Sigmoid colon (tissue), 7 donors: ENCODE measurements around the gene TRPM2. TPM values are rescaled to one million over a fixed set of nuclear protein-coding genes. Genes with fewer than 3 reads are reported as not detected.

Source experiments
- DNase-seq: peaks from one replicate; pipeline ENCODE4 v3.0.0-alpha.2; 2019
- H3K27ac ChIP-seq, 4 donors: fragments of 200-600 bp; sonication (generic); one replicate each; pipeline ENCODE4 v1.5.1; 2016 to 2019; ENCODE audit warnings: mild to moderate bottlenecking in 1 of 4
- H3K27me3 ChIP-seq, 3 donors: fragments of 200-600 bp; sonication (generic); one replicate each; pipeline ENCODE4 v1.5.1; 2019; ENCODE audit warnings: mild to moderate bottlenecking in 1 of 3
- H3K36me3 ChIP-seq, 4 donors: fragments of 200-600 bp; sonication (generic); one replicate each; pipeline ENCODE4 v1.5.1; 2016 to 2019
- H3K4me1 ChIP-seq, 4 donors: fragments of 200-600 bp; sonication (generic); one replicate each; pipeline ENCODE4 v1.5.1; 2017 to 2019
- H3K4me3 ChIP-seq, 4 donors: fragments of 200-600 bp; sonication (generic); one replicate each; pipeline ENCODE4 v1.5.1; 2017 to 2019; ENCODE audit warnings: mild to moderate bottlenecking in 2 of 4, moderate library complexity in 1 of 4
- H3K9me3 ChIP-seq, 4 donors: fragments of 200-600 bp in 3 of 4; sonication (generic) in 3 of 4; one replicate each; pipeline versions ENCODE4 v1.5.1 to v1.6.1; 2013 to 2019
- EP300 ChIP-seq, 4 donors: sonication (generic); formaldehyde crosslinking; IDR thresholded peaks; one replicate each; pipeline ENCODE4 v1.6.1; 2017; ENCODE audit warnings: antibody characterized with exemption in 4 of 4
- POLR2A ChIP-seq, 2 donors: fragments of 450-650 bp; IDR thresholded peaks; one replicate each; pipeline ENCODE4 v1.6.1; 2016; ENCODE audit warnings: antibody characterized with exemption in 2 of 2, mild to moderate bottlenecking in 2 of 2, moderate library complexity in 2 of 2
- POLR2AphosphoS5 ChIP-seq, 4 donors: sonication (generic); formaldehyde crosslinking; IDR thresholded peaks; one replicate each; pipeline ENCODE4 v1.6.1; 2017; ENCODE audit warnings: antibody characterized with exemption in 4 of 4
- WGBS, 2 donors: extraction: QIAGEN DNeasy Blood & Tissue Kit; methylation state at CpG; one replicate each; pipeline ENCODE4 v1.1.7; 2013; 5-methylcytosine and 5-hydroxymethylcytosine counted together
- intact Hi-C: fragments of 100-400 bp; cut with DNase I; formaldehyde crosslinking; loops from one replicate; pipeline ENCODE4 v1.15.1; 2023
- polyA plus RNA-seq, 3 donors: library from polyadenylated mRNA; stranded (reverse); fragments of 200-250 nt; gene quantifications; one replicate each; pipeline ENCODE4 v1.2.3, GENCODE V29; 2013
- total RNA-seq, 4 donors: library from RNA; depleted of rRNA; stranded (reverse); fragments of >200 nt; gene quantifications; one replicate each; pipeline ENCODE4 v1.1.0, GENCODE V29; 2016
- TF ChIP-seq, protein P1 (sequence below), 4 experiments: fragments of 450-650 bp in 3 of 4; fragments of 200-600 bp in 1 of 4; IDR thresholded peaks; one replicate each; pipeline ENCODE4 v1.5.1; 2016 to 2019; ENCODE audit warnings: antibody characterized with exemption in 4 of 4, mild to moderate bottlenecking in 3 of 4, moderate library complexity in 2 of 4
- donor health status: healthy with polysubstance abuse.
- donor health status: Bipolar disorder and iron deficiency.
- donor health status: healthy.

Gene TRPM2
- total and polyA plus RNA-seq, 7 donors, result 1.6 to 4.9 (median 3.4) TPM

DNA sequence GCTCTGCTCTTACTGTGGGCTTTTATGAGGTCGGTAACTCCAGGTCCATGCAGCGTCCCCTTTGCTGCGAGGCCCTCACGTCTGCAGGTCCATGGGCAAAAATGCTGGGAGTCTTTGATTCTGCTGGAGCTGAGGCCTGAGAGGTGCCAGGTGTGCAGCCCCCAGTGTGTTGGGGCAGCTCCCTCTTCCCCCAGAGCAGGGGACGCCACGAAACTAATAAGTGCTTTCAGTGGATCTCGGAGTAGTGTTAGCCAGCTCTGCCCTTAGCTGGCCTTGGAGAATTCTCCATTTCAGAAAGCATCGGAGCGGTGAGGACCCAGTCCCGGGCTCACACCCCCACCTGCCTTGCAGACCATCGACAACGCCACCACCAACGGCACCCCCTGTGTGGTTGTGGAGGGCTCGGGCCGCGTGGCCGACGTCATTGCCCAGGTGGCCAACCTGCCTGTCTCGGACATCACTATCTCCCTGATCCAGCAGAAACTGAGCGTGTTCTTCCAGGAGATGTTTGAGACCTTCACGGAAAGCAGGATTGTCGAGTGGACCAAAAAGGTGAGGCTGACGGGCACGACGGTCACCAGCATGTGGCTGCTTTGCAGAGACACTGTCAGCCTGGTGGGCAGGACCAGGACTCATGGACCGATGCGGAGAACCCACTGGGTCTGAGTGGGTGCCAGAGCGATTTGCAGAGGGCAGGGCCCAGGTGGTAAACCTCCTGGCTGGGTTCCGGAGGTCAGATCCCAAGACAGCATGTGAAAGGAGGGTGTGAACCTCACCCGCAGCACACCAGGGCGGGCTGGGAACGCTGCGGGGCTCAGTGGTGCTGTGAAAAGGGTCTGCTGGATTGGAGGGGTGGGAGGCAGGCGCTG is 25.5 kb downstream of the TRPM2 start:
- H3K36me3 ChIP-seq, result no peaks in the 10 kb centered on the region
- intact Hi-C loops, result no loop called here
- H3K4me1 ChIP-seq, result no peaks in the 10 kb centered on the region
- no peaks in the 10 kb centered on the region for H3K9me3 ChIP-seq
- no peak for DNase-seq
- TF ChIP-seq POLR2A (IDR thresholded peaks at IDR 0.05), result no peak
- no peak for TF ChIP-seq POLR2AphosphoS5 (IDR thresholded peaks at IDR 0.05)
- TF ChIP-seq EP300 (IDR thresholded peaks at IDR 0.05), result no peak
- TF ChIP-seq, protein P1, sequence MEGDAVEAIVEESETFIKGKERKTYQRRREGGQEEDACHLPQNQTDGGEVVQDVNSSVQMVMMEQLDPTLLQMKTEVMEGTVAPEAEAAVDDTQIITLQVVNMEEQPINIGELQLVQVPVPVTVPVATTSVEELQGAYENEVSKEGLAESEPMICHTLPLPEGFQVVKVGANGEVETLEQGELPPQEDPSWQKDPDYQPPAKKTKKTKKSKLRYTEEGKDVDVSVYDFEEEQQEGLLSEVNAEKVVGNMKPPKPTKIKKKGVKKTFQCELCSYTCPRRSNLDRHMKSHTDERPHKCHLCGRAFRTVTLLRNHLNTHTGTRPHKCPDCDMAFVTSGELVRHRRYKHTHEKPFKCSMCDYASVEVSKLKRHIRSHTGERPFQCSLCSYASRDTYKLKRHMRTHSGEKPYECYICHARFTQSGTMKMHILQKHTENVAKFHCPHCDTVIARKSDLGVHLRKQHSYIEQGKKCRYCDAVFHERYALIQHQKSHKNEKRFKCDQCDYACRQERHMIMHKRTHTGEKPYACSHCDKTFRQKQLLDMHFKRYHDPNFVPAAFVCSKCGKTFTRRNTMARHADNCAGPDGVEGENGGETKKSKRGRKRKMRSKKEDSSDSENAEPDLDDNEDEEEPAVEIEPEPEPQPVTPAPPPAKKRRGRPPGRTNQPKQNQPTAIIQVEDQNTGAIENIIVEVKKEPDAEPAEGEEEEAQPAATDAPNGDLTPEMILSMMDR (IDR thresholded peaks at IDR 0.05), result no peak
- WGBS, 2 donors, result 89 to 94% methylated on average over 34 of the region's 34 CpGs
- H3K27ac ChIP-seq, result no peak overlapping the region
- H3K27me3 ChIP-seq, result peaks cover 0 to 51% (median 11%) of the 10 kb centered on the region in 3 donors
- H3K4me3 ChIP-seq, result no peak overlapping the region

DNA sequence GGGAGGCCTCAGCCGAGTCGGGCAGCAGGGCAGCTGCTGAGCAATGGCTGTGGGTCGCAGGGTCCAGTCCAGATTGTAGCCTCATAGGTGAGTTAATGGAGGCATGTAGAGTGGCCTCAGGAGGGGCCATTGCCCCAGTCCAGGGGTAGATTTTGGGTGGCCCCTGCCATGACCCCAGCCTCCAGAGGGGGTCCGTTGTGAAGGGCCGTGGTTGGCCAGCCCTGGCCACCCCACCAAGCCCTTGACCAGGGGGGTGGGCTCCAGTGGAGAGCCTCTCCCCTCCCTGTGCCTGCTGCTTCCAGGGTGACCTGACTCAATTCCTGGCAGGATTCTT is 26.1 kb downstream of the TRPM2 start:
- Histone ChIP-seq H3K4me1 (no peaks in the 10 kb centered on the region), H3K4me3 (no peak overlapping the region), H3K36me3 (no peaks in the 10 kb centered on the region), H3K9me3 (peaks cover 0 to 3% (median 2%) of the 10 kb centered on the region in 4 donors), H3K27ac (no peak overlapping the region), H3K27me3 (peaks cover 0 to 51% (median 11%) of the 10 kb centered on the region in 3 donors)
- TF ChIP-seq POLR2A (IDR thresholded peaks at IDR 0.05), result no peak
- TF ChIP-seq, protein P1 (IDR thresholded peaks at IDR 0.05), result no peak
- no peak for TF ChIP-seq POLR2AphosphoS5 (IDR thresholded peaks at IDR 0.05)
- no peak for TF ChIP-seq EP300 (IDR thresholded peaks at IDR 0.05)
- intact Hi-C loops, result no loop called here
- DNase-seq, result no peak
- WGBS, 2 donors, result 83 to 89% methylated on average over 5 of the region's 5 CpGs

DNA sequence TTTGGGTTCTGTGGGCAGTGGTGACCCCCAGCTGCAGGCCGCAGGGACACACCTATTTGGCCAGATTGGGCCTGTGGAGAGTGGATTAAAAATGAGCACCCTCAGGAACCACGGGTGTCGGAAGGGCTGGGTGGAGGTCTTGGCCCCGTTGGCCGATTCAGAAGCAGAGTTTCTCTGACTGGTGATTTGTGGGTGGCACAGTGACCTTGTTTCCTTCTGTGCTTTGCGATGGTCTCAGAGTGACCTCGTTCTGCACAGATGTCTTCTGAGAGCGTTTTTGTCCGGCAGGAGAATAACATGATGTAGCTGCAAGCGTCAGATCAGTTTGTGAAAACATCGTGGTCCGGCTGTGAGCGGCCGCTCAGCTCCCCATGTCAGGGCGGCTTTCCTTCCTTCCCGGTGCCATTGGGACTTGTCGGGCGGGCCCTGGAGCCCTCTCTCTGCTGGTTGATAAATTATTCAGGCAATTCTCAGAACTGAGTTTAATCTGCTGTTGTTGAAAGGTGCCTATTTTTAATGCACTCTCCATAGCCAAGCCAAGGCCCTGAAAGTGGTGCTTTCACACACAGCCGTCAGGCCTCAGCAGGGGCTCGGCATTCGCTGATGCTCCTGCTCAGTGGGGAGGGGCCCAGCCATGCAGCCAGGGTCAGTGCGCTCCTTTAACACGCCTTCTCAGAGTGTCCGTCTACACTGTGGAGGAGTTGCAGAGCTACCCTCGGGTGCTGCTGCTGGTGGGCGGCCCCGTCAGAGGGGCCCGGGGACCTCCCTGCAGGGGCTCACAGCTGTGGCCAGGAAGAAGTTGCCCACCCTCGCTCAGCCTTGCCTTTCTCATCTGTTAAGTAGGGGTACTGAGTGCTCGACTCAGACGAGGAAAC is 26.8 kb downstream of the TRPM2 start:
- Histone ChIP-seq H3K27ac (no peak overlapping the region), H3K4me1 (no peaks in the 10 kb centered on the region), H3K27me3 (peaks cover 0 to 48% (median 11%) of the 10 kb centered on the region in 3 donors), H3K36me3 (no peaks in the 10 kb centered on the region), H3K4me3 (no peak overlapping the region), H3K9me3 (peaks cover 0 to 11% (median 5%) of the 10 kb centered on the region in 4 donors)
- intact Hi-C loops, result no loop called here
- TF ChIP-seq POLR2AphosphoS5 (IDR thresholded peaks at IDR 0.05) (no peak), EP300 (IDR thresholded peaks at IDR 0.05) (no peak), POLR2A (IDR thresholded peaks at IDR 0.05) (no peak)
- TF ChIP-seq, protein P1 (IDR thresholded peaks at IDR 0.05), result no peak
- WGBS, 2 donors, result 71 to 74% methylated on average over 31 of the region's 31 CpGs
- no peak for DNase-seq

GRCh38 chr21:44380876-44381275 is 27.5 kb downstream of the TRPM2 start:
- Histone ChIP-seq H3K27ac (no peak overlapping the region), H3K4me1 (no peaks in the 10 kb centered on the region), H3K4me3 (no peak overlapping the region), H3K27me3 (peaks cover 0 to 41% (median 11%) of the 10 kb centered on the region in 3 donors), H3K9me3 (peaks cover 0 to 14% (median 6%) of the 10 kb centered on the region in 4 donors), H3K36me3 (no peaks in the 10 kb centered on the region)
- WGBS, 2 donors, result 71 to 76% methylated on average over 10 of the region's 10 CpGs
- TF ChIP-seq POLR2AphosphoS5 (IDR thresholded peaks at IDR 0.05) (no peak), EP300 (IDR thresholded peaks at IDR 0.05) (no peak), POLR2A (IDR thresholded peaks at IDR 0.05) (no peak)
- TF ChIP-seq, protein P1 (IDR thresholded peaks at IDR 0.05), result no peak
- intact Hi-C loops, result no loop called here
- DNase-seq, result no peak
